Activated CD8-positive, alpha-beta T cell treated with anti-CD3 and anti-CD28 coated beads for 36 hours (primary cell): ENCODE measurements around the gene MN1. TPM values are rescaled to one million over a fixed set of nuclear protein-coding genes. Genes with fewer than 3 reads are reported as not detected.

Source experiments
- ATAC-seq: fragments of 200-7000 bp; cut with Tn5 transposase; one replicate; pipeline ENCODE4 v1.10.0; 2021; ENCODE audit warnings: mild to moderate bottlenecking, moderate library complexity
- CTCF ChIA-PET: fragments of 350-600 bp; sonication (Branson Sonifier 250); formaldehyde crosslinking; loops from one replicate; lab custom pipeline; 2021; ENCODE audit warnings: antibody characterized with exemption; lab: Charles Lee
- POLR2A ChIA-PET: fragments of 350-600 bp; sonication (Branson Sonifier 250); formaldehyde crosslinking; loops from one replicate; lab custom pipeline; 2021; ENCODE audit warnings: antibody characterized with exemption; lab: Charles Lee
- DNase-seq: peaks from one replicate; pipeline ENCODE4 v3.0.0-alpha.2; 2020
- H3K27ac Mint-ChIP-seq: one replicate; pipeline ENCODE4 v1.8.0; 2021; ENCODE audit warnings: mild to moderate bottlenecking, mixed read lengths
- H3K27me3 Mint-ChIP-seq: one replicate; pipeline ENCODE4 v1.8.0; 2021; ENCODE audit warnings: mixed read lengths
- H3K36me3 Mint-ChIP-seq: one replicate; pipeline ENCODE4 v1.8.0; 2021; ENCODE audit warnings: low read depth, mixed read lengths
- H3K4me1 Mint-ChIP-seq: one replicate; pipeline ENCODE4 v1.8.0; 2021; ENCODE audit warnings: low read depth, mixed read lengths
- H3K4me3 Mint-ChIP-seq: one replicate; pipeline ENCODE4 v1.8.0; 2021; ENCODE audit warnings: mild to moderate bottlenecking, moderate library complexity, mixed read lengths
- H3K9me3 Mint-ChIP-seq: one replicate; pipeline ENCODE4 v1.8.0; 2021; ENCODE audit warnings: mixed read lengths
- intact Hi-C: fragments of 100-400 bp; cut with micrococcal nuclease; formaldehyde crosslinking; loops from one replicate; pipeline ENCODE4 v1.10.0; 2022
- total RNA-seq, 2 experiments: library from RNA; stranded (reverse); gene quantifications; one replicate each; pipeline ENCODE4 v1.2.3, GENCODE V29; 2021
- TF ChIP-seq, protein P1 (sequence below): fragments of 200-600 bp; IDR thresholded peaks from one replicate; pipeline ENCODE4 v1.8.0; 2022; ENCODE audit warnings: antibody characterized with exemption, mild to moderate bottlenecking

MN1 gene
- total RNA-seq, 2 experiments from 2014 or later, result 0.11 to 0.16 TPM

DNA sequence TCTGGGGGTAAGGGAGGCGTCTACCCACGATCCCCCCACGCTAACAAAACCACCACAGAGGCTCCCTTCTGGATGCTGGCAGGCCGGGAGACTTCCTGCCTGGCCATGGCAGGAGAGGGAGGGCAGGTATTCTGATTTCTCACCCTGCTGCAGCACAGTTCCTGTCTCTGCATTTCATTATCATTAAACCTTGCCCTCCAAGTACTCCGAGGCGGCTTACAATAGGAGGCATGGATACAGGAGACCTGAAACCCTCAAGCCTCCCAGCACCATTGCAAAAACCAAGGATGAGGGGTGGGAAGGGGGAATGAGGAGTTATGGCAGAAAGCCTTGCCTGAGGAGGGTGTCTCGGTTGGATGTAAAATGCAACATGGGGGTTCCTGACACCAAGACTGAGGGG, 44.1 kb upstream of the MN1 start:
- Mint-ChIP-seq H3K27ac (no peak overlapping the region), H3K4me1 (no peaks in the 10 kb centered on the region), H3K4me3 (no peak overlapping the region), H3K9me3 (no peaks in the 10 kb centered on the region), H3K36me3 (peaks cover 38% of the 10 kb centered on the region), H3K27me3 (no peaks in the 10 kb centered on the region)
- POLR2A ChIA-PET, result no interaction called here
- ATAC-seq, result no peak
- intact Hi-C loops, result no loop called here
- TF ChIP-seq, protein P1, sequence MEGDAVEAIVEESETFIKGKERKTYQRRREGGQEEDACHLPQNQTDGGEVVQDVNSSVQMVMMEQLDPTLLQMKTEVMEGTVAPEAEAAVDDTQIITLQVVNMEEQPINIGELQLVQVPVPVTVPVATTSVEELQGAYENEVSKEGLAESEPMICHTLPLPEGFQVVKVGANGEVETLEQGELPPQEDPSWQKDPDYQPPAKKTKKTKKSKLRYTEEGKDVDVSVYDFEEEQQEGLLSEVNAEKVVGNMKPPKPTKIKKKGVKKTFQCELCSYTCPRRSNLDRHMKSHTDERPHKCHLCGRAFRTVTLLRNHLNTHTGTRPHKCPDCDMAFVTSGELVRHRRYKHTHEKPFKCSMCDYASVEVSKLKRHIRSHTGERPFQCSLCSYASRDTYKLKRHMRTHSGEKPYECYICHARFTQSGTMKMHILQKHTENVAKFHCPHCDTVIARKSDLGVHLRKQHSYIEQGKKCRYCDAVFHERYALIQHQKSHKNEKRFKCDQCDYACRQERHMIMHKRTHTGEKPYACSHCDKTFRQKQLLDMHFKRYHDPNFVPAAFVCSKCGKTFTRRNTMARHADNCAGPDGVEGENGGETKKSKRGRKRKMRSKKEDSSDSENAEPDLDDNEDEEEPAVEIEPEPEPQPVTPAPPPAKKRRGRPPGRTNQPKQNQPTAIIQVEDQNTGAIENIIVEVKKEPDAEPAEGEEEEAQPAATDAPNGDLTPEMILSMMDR, result no peak
- no peak for DNase-seq
- CTCF ChIA-PET, result no interaction called here

DNA sequence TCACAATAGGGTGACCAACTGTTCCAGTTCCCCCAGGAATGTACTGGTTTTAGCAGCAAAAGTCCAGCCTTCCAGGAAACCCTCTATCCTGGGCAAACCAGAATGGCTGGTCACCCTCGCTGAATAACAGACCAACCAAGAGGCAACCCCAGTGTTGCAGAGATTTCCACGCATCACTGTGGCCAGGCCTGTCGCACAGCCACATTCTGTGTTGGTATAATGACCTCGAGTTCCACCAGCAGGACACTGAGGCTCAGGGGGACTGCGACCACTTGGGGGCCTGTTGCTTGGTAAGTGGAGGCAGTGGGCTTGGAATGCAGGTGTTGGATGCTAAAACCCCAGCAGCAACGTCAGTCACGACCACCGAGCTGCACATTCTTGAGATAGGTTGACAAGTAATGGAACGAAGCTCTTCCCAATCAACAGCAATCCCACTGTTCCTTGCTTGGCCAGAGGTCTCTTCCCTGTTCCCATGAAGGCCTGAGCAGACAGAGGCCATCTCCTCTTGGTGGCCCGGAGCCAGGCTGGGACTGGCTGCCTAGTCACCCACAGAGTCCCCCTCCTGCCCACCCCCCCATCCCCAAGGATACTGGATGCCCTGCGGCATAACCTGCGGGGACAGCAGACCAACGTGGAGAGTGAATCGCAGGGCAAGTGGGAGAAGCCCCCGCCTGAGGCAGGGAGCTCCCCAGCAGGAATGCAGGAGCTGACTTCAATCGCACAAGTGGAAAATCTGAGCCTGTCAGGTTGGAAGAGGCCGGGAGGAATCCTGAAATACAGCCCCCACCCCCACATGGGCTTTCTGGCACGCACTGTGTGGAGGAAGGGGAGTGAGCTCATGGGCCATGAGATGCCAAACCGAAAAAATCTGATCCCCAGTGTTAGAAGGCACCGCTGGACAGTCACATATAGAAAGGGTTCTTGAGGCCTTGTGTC, 43.4 kb upstream of the MN1 start:
- H3K4me3 Mint-ChIP-seq, result no peak overlapping the region
- no peak for DNase-seq
- intact Hi-C loops, result no loop called here
- ChIA-PET CTCF (no interaction called here), POLR2A (interaction anchor here (0.5 kb wide), 1 partner anchor 12 kb away, joined by 3 read pairs; no protein-coding TSS in a partner anchor)
- H3K36me3 Mint-ChIP-seq, result peaks cover 33% of the 10 kb centered on the region
- TF ChIP-seq, protein P1, result no peak
- no peaks in the 10 kb centered on the region for H3K9me3 Mint-ChIP-seq
- no peak overlapping the region for H3K27ac Mint-ChIP-seq
- H3K27me3 Mint-ChIP-seq, result no peaks in the 10 kb centered on the region
- H3K4me1 Mint-ChIP-seq, result no peaks in the 10 kb centered on the region
- ATAC-seq, result no peak

DNA sequence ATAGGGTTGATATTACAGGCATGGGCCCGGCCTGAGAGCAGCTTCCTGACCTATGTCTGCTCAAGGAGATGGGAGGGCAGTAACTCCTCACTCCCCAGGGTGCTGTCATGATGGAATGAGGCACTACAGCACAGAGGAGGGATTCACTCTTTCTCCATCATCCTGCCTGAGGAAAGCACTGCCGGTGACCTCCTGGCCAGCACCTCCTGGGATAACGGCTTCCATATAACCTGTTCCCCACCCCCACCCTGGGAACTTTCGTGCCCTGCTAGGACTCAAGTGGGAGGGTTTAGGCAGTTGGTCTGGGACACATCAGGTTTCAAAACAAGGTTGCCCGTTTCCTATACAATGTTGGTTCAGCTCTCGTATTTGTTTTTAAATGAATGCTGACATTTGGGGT, 42.7 kb upstream of the MN1 start:
- ATAC-seq (no peak), DNase-seq (no peak)
- TF ChIP-seq, protein P1, result no peak
- intact Hi-C loops, result no loop called here
- Mint-ChIP-seq H3K9me3 (no peaks in the 10 kb centered on the region), H3K27me3 (no peaks in the 10 kb centered on the region), H3K4me1 (no peaks in the 10 kb centered on the region), H3K36me3 (peaks cover 27% of the 10 kb centered on the region), H3K4me3 (no peak overlapping the region), H3K27ac (no peak overlapping the region)
- ChIA-PET POLR2A (interaction anchor here (0.5 kb wide), 1 partner anchor 12 kb away, joined by 3 read pairs; no protein-coding TSS in a partner anchor), CTCF (no interaction called here)

DNA sequence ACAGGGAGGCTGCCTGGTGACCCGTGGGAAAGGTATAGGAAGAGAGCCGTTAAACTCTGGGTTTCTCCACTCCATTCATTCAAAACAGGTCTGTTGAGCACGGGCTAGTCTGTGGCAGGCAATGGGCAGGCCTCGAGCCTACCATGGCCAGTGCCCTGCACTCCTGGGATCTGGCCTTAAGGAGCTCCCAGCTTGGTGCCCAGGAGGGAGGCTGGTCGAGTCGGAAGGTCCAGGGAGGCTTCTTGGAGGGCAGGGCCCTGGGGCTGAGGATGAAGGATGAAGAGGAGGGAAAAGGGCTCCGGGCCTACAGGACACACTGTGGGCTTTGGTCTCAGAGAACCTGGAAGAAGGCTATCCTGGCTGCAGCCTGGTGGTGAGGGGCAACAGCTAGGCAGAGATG, 41.9 kb upstream of the MN1 start:
- no peak overlapping the region for H3K4me3 Mint-ChIP-seq
- no peaks in the 10 kb centered on the region for H3K4me1 Mint-ChIP-seq
- no peak overlapping the region for H3K27ac Mint-ChIP-seq
- H3K36me3 Mint-ChIP-seq, result peaks cover 24% of the 10 kb centered on the region
- ATAC-seq (no peak), DNase-seq (no peak)
- no peaks in the 10 kb centered on the region for H3K9me3 Mint-ChIP-seq
- ChIA-PET POLR2A (no interaction called here), CTCF (interaction anchor here (1.1 kb wide), 1 partner anchor 10 kb away, joined by 3 read pairs; no protein-coding TSS in a partner anchor)
- H3K27me3 Mint-ChIP-seq, result no peaks in the 10 kb centered on the region
- intact Hi-C loops, result no loop called here
- TF ChIP-seq, protein P1, result no peak
